NCI-H2081 (cell line): ENCODE results near the gene MAP3K13.
"Not testable (repeated sequence)": the region's sequence is repeated elsewhere in the genome, so short reads cannot be mapped to it uniquely, and the experiment has no call there.

Source experiments
- DNase-seq, 2 experiments: peaks; one replicate each; lab custom pipeline; 2025; lab: John Stamatoyannopoulos, UW

The MAP3K13 gene

DNA sequence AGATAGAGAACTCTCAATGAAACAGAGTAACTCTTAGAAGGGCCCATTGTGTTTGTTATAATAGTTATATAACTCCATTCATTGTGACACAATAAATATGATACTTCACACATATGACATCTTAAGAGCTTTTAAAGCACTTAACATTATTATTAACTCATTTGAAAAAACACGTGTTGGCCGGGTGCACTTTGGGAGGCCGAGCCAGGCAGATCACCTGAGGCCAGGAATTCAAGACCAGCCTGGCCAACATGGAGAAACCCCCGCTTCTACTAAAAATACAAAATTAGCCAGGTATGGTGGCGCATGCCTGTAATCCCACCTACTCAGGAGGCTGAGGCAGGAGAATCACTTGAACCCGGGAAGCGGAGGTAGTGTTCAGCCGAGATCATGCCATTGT is 88.5 kb downstream of the MAP3K13 start:
- not testable (repeated sequence) for DNase-seq

DNA sequence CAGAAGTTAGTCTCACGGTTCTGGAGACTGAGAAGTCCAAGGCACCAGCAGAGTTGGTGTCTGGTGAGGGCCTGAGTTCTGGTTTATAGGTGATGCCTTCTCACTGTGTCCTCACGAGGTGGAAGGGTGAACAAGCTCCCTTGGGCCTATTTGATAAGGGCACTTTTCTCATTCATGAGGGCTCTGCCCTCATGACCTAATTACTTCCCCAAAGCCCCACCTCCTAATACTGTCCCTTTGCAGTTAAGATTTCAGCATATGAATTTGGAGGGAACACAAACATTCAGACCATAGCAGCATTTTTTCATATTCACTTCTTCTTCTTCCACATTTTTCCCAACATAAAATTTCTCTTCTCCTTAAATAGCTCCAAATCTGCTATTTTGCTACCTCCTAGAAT is 94.4 kb downstream of the MAP3K13 start:
- DNase-seq = no peak

DNA sequence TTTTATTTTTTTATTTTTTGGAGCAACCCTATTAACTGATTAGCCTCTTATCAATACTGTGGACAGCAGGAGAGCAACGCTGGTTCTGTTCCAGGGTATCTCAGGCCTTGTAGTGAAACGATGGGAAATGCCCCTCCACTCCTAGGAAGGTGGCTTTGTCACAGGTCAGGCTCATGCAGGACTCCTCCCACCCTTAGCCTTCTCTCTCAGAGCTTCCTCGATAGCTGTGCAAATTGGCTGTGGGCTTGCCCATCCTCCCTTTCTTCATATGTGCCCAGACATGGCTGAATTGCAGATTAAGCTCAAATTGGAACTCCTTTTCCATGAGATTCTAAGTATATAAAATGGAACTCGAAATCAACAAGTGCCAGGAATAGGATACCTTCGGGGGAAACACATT is 97.4 kb downstream of the MAP3K13 start:
- no peak for DNase-seq

DNA sequence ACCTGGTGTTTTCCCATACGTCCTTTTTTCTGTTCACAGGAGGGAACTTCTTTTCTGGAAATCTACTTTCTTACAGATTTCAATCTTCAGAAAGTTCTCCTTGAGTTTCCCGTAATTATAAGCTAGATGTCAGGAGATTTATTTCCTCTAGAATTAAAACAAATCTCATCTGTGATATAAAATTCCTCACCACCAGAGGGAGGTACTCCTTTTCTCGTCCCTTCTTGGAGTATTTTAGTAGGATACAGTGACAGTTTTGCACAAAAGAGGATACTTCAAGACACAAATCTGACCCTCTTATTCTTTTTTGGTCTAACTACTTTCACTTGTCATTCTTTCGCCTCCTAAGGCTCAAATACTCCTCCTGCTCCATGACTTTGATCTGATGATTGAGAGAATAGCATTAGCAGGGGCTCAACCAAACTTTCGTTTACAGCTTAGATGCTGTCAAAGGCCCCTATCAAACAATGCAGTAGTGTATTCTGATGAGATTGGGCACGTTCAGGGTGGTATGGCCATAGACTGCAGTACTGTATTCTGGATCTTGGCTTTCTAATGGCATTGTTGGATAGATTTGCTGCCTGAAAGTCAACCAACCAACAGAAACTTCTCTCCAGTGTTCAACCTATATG is 97.9 kb downstream of the MAP3K13 start:
- DNase-seq = peak in 1 of 2 experiments; percentile 10

DNA sequence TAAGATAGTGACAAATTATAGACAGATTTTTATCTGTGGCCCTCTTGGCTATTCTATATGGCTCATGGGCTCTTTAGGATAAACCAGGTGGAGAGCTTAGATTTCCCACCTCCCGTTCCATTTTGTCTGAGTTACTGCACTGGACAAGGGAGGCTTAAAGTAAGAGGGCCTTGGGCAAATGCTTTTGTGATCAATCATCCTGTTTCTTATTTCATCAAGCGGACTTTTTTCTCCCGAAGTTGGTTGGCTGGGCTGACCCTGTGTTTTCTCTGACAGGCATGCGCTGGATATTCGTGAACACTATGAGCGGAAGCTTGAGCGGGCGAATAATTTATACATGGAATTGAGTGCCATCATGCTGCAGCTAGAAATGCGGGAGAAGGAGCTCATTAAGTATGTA is 102.5 kb downstream of the MAP3K13 start:
- no peak for DNase-seq

DNA sequence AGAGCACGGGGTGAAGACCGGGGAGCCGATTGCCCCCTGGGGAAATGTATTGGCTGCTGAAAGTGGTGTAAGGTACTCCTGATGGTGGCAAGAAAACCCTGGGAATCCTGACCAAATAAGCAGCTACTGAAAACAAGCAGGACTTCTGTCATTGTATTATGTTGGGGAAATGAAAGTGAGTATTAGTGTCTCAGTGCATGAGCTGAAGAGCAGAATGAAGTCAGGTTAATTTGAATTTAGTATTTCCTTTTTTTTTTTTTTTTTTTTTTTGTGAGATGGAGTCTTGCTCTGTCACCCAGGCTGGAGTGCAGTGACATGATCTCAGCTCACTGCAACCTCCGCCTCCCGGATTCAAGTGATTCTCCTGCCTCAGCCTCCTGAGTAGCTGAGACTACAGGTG is 103.2 kb downstream of the MAP3K13 start:
- not testable (repeated sequence) for DNase-seq

DNA sequence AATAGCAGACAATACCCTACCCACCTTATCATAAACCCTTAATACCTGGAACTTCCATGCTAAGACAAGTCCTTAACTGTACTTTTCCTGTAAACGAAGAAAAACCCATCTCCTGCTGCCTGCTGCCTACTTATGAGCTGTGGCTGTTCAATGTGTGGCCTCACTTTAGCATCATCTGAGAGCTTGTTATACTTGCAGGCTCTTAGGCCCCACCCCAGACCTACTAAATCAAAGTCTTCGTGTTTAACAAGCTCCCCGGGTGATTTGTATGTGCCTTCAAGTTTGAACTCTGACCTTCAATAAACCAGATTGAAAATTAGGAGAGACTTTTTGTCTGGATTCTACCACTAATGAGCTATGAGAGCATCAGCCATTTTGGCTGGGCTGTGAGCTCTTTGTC is 106.6 kb downstream of the MAP3K13 start:
- no peak for DNase-seq

DNA sequence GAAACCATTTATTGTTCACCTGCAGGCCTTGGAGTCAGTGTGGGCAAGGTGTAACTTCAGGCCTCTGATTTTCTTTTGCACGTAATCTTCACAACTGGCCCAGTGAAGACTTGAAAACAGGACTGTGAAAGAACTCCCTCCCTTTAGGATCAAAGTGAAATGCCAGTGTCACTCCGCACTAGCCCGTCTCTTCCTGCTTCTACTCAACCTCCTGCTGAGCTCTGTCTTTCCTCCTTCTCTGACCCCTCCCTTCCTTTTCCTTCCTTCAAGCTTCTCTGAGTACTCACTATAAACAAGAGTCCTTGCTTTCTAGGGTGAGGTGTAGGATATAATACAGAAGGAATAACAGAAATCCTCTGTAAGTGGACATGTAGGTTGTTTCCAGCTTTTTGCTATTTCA is 107.4 kb downstream of the MAP3K13 start:
- DNase-seq = no peak

DNA sequence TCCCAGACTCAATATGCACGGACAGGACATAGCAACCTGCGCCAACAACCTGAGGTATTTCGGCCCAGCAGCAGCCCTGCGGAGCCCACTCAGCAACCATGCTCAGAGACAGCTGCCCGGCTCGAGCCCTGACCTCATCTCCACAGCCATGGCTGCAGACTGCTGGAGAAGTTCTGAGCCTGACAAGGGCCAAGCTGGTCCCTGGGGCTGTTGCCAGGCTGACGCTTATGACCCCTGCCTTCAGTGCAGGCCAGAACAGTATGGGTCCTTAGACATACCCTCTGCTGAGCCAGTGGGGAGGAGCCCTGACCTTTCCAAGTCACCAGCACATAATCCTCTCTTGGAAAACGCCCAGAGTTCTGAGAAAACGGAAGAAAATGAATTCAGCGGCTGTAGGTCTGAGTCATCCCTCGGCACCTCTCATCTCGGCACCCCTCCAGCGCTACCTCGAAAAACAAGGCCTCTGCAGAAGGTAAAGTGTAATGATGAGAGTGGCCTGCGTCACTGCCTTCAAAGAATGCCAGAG is 110.4 kb downstream of the MAP3K13 start:
- DNase-seq = no peak

DNA sequence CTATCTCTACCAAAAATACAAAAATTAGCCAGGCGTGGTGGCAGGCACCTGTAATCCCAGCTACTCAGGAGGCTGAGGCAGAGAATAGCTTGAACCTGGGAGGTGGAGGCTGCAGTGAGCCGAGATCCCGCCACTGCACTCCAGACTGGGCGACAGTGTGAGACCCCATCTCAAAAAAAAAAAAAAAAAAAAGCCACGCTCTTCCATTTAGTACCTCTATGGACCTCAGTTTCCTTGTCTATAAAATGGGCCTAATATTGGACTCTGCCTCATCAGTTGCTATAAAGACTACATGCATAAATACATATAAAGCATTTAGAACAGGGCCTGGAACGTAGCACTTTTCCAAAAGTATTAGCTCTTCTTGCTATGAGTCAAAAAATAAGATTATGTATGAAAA is 112.0 kb downstream of the MAP3K13 start:
- not testable (repeated sequence) for DNase-seq

DNA sequence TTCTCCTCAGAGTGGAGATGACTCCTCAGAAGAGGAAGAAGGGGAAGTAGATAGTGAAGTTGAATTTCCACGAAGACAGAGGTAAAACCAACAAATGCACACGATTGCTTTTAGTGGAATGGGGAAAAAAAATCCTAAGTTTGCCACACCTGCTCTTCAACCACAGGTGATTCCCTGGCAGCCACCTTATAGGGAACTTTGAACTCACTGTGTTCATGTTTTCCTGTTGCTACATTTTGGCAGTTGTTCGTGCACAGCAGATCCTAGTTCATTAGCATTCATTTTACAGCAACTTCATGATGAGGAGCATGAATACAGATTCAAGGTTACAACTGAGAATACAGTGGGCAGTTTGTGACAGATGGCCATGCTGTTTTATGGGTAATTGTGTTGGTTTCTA is 114.4 kb downstream of the MAP3K13 start:
- DNase-seq = no peak

DNA sequence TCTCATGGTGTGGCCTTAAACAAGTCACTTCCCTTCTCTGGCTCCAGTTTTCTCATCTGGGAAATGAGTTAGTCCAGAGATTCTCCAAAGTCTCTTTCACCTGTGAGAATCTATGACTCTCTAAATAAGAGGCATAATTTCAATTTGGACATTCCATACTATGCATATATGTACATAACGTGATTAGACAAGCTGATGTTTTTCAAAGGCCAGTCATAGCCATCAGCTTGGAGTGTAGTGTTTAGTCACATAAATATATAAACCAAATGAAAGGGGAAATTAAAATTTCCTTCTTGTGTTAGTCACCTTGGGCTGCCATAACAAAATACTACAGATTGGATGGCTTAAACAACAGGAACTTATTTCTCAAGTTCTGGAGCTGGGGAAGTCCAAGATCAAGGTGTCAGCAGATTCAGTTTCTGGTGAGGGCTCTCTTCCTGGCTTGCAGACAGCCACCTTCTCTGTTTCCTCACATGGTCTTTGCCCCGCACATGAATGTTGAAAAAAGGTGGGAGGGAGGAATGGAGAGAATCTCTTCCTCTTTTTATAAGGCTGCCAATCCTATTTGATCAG is 116.5 kb downstream of the MAP3K13 start:
- DNase-seq = no peak

DNA sequence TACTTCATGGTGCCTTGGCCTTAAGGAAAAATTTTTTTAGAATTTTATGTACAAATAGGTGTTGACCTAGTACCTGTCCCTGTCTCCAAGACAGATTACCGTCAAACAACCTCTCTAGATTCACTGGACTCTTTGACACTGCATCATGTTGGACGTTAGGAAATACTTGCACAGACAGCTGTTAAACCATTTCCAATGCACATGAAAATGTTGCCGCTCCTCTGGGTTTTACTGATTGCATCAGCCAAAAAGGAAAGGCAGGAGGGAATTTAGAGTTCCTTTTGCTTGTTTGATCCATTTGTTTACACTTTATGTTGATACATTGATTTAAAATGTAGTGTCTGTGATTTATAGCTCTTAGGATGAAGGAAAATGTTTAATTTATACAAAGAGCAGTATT is 121.4 kb downstream of the MAP3K13 start:
- DNase-seq = no peak

DNA sequence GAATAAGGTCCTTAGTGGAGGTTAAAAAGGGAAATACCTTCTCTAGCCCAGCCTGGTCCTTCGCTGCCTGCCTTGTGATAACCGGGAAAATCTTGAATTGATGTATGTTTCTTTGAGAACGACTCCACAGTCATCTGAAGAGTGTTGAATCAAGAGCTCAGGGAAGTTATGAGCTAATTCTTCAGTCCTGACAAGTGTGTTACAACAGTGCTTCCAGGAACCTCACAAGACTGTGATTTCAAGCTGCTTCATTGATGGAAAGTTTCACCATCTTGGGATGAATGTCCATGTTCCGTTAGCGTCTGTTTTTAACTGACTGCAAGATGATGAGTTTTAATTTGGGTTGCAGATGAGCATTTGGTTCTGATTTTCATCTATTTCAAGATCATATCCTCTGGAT is 123.5 kb downstream of the MAP3K13 start:
- no peak for DNase-seq

DNA sequence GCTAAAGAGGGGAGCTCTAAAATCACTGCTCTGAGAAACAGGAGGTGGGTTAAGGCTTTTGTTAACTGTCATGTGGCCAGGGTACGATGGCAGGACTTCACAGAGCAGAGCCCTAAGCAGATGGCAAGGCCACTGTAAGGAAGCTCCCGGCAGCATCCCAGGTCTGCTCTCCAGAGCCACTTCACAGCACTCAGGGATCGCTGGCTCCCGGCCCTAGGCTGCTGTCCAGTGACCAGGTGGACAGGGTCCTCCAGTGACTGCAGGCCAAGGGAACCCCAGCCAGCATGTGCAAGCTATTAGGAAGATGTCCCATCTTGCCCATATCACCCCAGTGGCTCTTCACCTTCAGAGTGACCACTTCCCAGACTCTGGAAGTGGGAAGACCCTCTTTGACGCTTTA is 125.5 kb downstream of the MAP3K13 start:
- DNase-seq = no peak

DNA sequence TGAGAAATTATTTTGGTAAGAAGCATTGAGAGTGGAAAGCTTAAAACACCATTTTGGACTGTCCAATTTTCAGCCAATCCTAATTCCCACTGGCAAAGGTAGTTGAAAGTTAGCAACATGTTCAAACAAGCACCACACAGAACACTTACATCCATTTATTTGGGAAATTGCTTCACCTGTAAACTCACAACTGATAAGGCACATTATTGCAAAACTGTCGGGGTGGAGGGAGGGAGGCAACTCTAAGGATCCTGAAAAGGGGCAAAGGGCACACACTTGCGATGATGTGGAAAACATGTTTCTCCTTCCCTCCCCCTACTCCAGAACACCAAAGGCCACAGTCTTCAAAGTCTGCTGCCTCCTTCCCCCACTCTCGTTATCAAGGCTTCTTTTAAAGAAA is 126.5 kb downstream of the MAP3K13 start:
- no peak for DNase-seq

DNA sequence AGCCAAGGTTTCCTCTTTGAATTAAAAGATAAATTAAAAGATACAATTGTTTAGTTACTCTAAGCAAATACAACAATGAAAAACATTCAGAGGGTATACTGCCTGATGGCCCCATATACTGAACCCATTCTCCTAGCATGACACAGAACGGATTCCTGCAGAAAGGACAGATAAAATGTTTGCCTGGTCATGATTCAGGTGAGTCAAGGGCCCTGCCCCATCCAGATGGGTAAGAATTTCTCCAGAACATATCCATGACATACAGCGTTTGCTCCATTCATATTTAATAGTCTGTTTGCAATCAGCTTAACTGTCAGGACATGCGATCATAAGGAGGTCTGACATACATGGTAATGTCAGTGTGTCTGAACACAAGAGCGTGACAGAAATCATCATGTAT is 127.3 kb downstream of the MAP3K13 start:
- no peak for DNase-seq

DNA sequence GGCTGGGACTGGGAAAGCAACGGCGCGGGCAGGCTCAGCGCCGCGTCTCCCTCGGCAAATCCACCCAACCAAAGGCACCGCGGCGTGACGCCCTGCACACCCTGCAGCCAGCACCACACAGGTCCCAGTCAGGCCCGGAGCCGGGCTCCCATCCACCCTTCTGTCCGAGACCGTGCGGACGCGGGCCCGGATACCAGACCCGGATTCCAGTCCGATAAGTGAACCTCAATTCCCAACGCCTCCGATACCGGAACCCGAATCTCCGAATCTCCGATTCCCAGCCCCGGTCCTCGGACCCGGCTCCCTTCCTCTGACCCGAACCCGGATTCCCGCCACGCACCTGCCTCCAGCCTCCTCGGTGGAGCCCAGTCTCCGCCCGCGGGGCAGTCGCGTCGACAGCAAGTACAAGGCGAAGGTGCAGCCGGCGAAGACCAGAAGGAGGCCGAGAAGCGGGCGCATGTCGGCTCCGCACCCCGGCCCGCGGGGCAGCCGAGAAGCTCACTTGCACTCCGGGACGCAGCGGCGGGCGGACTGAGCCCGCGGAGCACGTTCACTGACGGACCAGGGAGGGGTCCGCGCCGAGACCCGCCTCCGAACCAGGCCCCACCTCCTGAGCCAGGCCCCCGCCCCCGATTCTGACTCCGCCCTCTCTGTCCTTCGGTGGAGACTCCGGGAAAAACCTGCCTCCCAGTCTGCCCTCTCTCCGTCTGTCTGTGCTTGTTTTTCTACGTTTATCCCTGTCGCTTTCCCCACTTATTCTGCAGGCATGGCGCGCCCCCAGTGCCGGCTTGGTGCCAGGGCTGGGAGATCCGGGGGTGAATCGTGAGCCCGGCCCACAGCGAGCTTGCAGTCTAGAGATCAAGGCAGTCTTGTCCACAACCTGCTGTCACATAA is 135.8 kb downstream of the MAP3K13 start, which contains the start of gene TMEM41A:
TMEM41A (minus strand) TSS at position 533 of the 894 bp plus-strand sequence; CDS start at position 459, 74 bp downstream.
- peak; percentile 94 to 95 for DNase-seq

DNA sequence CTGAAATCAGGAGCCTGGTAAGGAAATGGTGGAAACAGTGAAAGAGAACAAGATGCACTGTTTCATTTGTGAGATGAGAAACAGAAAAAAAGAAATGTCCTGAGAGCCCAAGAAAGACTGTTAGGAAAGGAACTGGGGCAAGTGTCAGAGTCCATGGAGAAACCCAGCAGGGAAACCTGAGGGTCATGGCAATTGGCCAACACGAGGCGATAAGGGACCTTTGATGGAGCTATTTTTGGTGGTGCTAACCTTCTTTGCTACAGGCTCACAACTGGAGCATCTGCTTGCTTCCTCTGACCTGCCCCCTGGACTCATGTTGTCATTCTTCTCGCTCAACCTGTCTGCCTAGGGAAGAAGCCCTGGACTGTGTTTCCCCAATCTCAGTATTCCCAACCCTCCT is 140.1 kb downstream of the MAP3K13 start:
- DNase-seq = no peak

DNA sequence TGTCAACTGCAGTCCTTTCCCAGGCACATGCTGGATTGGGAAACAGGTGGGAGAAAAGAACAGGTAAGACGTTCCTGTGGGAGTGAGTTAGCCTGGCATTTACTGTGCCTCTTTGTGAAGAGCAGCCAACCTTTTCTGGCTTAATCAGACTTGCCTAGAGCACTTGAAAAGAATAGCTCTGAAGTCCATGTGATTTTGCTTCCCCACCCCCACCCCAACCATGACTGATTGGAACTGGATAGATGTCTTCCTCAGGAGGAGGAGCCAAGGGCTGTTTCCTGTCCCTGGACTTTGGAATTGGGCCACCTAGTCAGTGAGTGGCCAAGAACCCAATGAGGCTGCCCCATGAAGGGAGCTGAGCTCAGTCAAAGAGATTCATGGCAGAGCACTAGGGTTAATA is 140.6 kb downstream of the MAP3K13 start:
- DNase-seq = no peak

DNA sequence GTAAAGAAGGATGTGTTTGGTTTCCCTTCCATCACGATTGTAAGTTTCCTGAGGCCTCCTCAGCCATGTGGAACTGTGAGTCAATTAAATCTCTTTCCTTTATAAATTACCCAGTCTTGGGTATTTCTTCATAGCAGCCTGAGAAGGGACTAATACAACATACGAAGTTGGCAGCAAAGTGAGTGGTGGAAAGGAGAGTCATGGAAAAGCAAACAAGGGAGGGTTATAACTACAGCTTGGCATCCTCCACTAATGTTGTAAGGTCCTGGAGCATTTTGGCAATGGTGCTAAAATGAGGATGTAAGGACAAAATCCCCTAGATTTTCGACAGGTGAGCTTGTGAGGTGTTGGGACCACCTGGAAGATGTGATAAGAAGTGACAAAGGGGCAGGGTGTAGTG is 141.7 kb downstream of the MAP3K13 start:
- DNase-seq = no peak

DNA sequence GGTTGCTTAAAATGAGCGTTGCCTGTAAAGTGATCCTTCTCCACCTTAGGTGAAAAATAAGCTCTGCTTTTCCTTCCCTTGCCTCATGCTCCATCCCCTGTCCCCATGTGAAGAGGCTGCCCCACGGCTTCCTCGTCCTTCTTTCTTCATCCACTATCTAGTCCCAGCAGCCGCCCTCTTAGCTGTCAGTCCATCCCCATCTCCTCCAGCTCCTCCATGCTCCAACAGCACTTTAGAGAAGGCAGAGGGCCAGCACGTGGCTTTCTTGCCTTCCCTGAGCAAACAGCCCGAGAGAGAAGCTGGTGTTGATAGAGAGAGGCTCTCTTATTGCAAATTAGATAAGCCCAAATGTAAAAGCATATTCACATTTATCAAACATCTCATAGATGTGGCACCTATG is 144.9 kb downstream of the MAP3K13 start:
- no peak for DNase-seq
